Amniotic stem cell (primary cell): ENCODE results near the gene FAS.

Source experiments
- DNase-seq: peaks from one replicate; lab custom pipeline; 2025; lab: John Stamatoyannopoulos, UW

Gene FAS

GRCh38 chr10:88990384-88991160 lies at the start of gene FAS:
FAS (plus strand) TSS chr10:88990798; CDS start chr10:88990877, 79 bp downstream.
- DNase-seq, result no peak

- DNase-seq, result no peak
Observed at GRCh38 chr10:88941026-88941425, 49.6 kb upstream of the FAS start.

GRCh38 chr10:88943778-88944177 lies 46.8 kb upstream of the FAS start:
- DNase-seq, result no peak

- no peak for DNase-seq
Observed at GRCh38 chr10:88944813-88945212, 45.8 kb upstream of the FAS start.

- no peak for DNase-seq
Observed at GRCh38 chr10:88946200-88946599, 44.4 kb upstream of the FAS start.

GRCh38 chr10:88946965-88947590 lies 43.5 kb upstream of the FAS start:
- DNase-seq, result no peak

GRCh38 chr10:88949051-88949450 lies 41.5 kb upstream of the FAS start:
- DNase-seq, result no peak

GRCh38 chr10:88949912-88950837 lies 40.4 kb upstream of the FAS start:
- no peak for DNase-seq

GRCh38 chr10:88952647-88953111 lies 37.9 kb upstream of the FAS start, which contains the start of gene ACTA2:
ACTA2 (minus strand) TSS chr10:88952773; CDS start chr10:88948930, 3,843 bp downstream.
- DNase-seq, result peak; percentile 78

GRCh38 chr10:88953662-88954061 lies 36.9 kb upstream of the FAS start:
- DNase-seq, result no peak

- no peak for DNase-seq
Observed at GRCh38 chr10:88954458-88955083, 36.0 kb upstream of the FAS start.

- DNase-seq, result no peak
Observed at GRCh38 chr10:88957381-88957780, 33.2 kb upstream of the FAS start.

- no peak for DNase-seq
Observed at GRCh38 chr10:88958721-88959120, 31.9 kb upstream of the FAS start.

- no peak for DNase-seq
Observed at GRCh38 chr10:88960802-88961201, 29.8 kb upstream of the FAS start.

- DNase-seq, result no peak
Observed at GRCh38 chr10:88961266-88961665, 29.3 kb upstream of the FAS start.

- no peak for DNase-seq
Observed at GRCh38 chr10:88962336-88962735, 28.3 kb upstream of the FAS start.

GRCh38 chr10:88963318-88963717 lies 27.3 kb upstream of the FAS start:
- no peak for DNase-seq

- no peak for DNase-seq
Observed at GRCh38 chr10:88964360-88964759, 26.2 kb upstream of the FAS start.

GRCh38 chr10:88964869-88965415 lies 25.7 kb upstream of the FAS start:
- DNase-seq, result no peak

- DNase-seq, result no peak
Observed at GRCh38 chr10:88966797-88967196, 23.8 kb upstream of the FAS start.

GRCh38 chr10:88968391-88968790 lies 22.2 kb upstream of the FAS start:
- no peak for DNase-seq
